ENCODE results near the gene PIK3C2G.

- TF ChIP-seq, protein P1, sequence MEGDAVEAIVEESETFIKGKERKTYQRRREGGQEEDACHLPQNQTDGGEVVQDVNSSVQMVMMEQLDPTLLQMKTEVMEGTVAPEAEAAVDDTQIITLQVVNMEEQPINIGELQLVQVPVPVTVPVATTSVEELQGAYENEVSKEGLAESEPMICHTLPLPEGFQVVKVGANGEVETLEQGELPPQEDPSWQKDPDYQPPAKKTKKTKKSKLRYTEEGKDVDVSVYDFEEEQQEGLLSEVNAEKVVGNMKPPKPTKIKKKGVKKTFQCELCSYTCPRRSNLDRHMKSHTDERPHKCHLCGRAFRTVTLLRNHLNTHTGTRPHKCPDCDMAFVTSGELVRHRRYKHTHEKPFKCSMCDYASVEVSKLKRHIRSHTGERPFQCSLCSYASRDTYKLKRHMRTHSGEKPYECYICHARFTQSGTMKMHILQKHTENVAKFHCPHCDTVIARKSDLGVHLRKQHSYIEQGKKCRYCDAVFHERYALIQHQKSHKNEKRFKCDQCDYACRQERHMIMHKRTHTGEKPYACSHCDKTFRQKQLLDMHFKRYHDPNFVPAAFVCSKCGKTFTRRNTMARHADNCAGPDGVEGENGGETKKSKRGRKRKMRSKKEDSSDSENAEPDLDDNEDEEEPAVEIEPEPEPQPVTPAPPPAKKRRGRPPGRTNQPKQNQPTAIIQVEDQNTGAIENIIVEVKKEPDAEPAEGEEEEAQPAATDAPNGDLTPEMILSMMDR (IDR thresholded peaks at IDR 0.05; ENCODE audit: low read depth, low read length, poor library complexity, severe bottlenecking): no peak
- TF ChIP-seq EZH2phosphoT487 (IDR thresholded peaks at IDR 0.05; ENCODE audit: borderline replicate concordance, low read length): no peak
Measured at GRCh38 chr12:18439541-18439940, 178.2 kb downstream of the PIK3C2G start.
